ENCODE results near the gene TRRAP.

TRRAP gene

DNA sequence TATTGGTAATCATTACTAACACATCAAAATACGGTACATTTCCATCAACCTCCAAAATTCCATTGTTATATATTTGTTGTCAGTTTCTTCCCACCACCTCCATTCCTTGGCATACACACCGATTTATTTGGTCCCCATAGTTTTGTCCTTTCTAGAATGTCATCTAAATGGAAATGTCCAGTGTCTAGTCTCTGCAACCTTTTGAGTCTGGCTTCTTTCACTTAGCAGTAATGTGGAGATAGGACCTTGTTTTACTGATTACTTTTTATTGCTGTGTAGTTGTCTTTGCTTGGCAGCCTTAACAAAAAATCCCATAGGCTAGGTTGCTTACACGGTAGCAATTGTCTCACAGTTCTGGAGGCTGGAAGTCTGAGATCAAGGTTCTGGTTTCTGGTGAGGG lies 22.5 kb downstream of the TRRAP start:
- CTCF ChIA-PET = no interaction called here
- Mint-ChIP-seq H3K27ac (peak overlapping the region; percentile 31), H3K4me1 (no peaks in the 10 kb centered on the region)

GRCh38 chr7:98902523-98902922 lies 24.2 kb downstream of the TRRAP start:
- Mint-ChIP-seq H3K36me3 (peaks cover 62% of the 10 kb centered on the region), H3K4me3 (no peak overlapping the region), H3K27ac (no peak overlapping the region), H3K4me1 (no peaks in the 10 kb centered on the region), H3K27me3 (no peaks in the 10 kb centered on the region), H3K9me3 (no peaks in the 10 kb centered on the region)
- no peak for DNase-seq
- CTCF ChIA-PET = interaction anchor here (0.9 kb wide), 1 partner anchor 10 kb away, joined by 4 read pairs; no protein-coding TSS in a partner anchor

More for the DNA sequence above, 22.5 kb downstream of the TRRAP start:
- peaks cover 66% of the 10 kb centered on the region for H3K36me3 Mint-ChIP-seq
- H3K27me3 Mint-ChIP-seq = no peaks in the 10 kb centered on the region
- no peak for DNase-seq
- H3K4me3 Mint-ChIP-seq = no peak overlapping the region
- H3K9me3 Mint-ChIP-seq = no peaks in the 10 kb centered on the region

GRCh38 chr7:98903246-98903645 lies 24.9 kb downstream of the TRRAP start:
- H3K27me3 Mint-ChIP-seq = no peaks in the 10 kb centered on the region
- H3K4me3 Mint-ChIP-seq = no peak overlapping the region
- peaks cover 66% of the 10 kb centered on the region for H3K36me3 Mint-ChIP-seq
- DNase-seq = no peak
- H3K27ac Mint-ChIP-seq = no peak overlapping the region
- no peaks in the 10 kb centered on the region for H3K9me3 Mint-ChIP-seq
- H3K4me1 Mint-ChIP-seq = no peaks in the 10 kb centered on the region
- CTCF ChIA-PET = interaction anchor here (0.9 kb wide), 1 partner anchor 9 kb away, joined by 4 read pairs; no protein-coding TSS in a partner anchor

DNA sequence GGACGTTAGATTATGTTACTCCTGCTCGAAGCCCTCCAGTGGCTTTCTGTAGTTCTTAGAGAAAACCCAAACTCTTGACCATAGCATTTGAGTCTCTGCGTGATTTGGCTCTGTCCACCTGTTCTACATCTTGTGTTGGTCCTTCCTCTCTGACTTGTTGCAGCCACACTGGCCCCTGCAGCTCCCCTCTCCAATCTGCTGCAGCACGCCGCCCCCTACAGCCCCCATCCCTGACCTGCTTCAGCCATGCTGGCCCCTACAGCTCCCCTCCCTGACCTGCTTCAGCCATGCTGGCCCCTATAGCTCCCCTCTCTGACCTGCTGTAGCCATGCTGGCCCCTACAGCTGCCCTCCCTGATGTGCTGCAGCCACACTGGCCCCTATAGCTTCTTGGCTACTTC lies 29.2 kb downstream of the TRRAP start:
- Mint-ChIP-seq H3K9me3 (no peaks in the 10 kb centered on the region), H3K36me3 (peaks cover 59% of the 10 kb centered on the region), H3K4me3 (no peak overlapping the region), H3K27me3 (no peaks in the 10 kb centered on the region), H3K27ac (no peak overlapping the region), H3K4me1 (no peaks in the 10 kb centered on the region)
- DNase-seq = no peak
- CTCF ChIA-PET = no interaction called here

DNA sequence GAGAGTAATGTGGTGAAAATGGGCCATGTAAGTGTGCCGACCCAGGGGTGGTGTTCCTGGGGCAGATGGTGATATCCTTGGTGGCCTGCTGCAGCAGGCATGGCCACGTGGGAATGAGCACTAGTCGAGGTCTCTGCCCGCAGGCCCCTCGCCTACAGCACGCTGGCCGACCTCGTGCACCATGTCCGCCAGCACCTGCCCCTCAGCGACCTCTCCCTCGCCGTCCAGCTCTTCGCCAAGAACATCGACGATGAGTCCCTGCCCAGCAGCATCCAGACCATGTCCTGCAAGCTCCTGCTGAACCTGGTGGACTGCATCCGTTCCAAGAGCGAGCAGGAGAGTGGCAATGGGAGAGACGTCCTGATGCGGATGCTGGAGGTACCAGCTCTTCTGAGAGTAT lies 30.3 kb downstream of the TRRAP start:
- Mint-ChIP-seq H3K9me3 (no peaks in the 10 kb centered on the region), H3K27ac (no peak overlapping the region), H3K36me3 (peaks cover 63% of the 10 kb centered on the region), H3K4me3 (no peak overlapping the region), H3K27me3 (no peaks in the 10 kb centered on the region), H3K4me1 (no peaks in the 10 kb centered on the region)
- no peak for DNase-seq
- CTCF ChIA-PET = interaction anchor here (0.7 to 0.8 kb wide), 2 partner anchors 29 to 31 kb away, joined by 3 to 4 read pairs; no protein-coding TSS in a partner anchor

DNA sequence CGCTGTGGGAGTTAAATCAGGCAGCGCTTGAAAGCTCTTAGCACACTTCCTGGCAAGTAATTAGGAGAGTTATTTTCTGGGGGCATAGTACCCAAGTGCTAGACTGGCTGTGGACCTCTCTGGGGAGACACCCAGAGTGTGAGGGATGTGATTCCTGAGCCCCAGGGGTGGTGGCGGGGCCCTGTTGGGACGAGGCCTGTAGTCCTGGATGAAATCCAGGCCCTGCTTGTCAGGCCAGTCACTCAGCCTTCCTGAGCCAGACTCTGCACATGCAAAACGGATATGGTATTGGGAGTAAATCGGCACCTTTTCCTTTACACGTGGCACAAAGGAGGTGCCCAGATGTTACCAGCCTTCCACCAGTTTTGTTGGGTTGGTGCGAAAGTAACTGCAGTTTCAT lies 31.2 kb downstream of the TRRAP start:
- DNase-seq = no peak
- no peak overlapping the region for H3K4me3 Mint-ChIP-seq
- no peaks in the 10 kb centered on the region for H3K9me3 Mint-ChIP-seq
- H3K36me3 Mint-ChIP-seq = peaks cover 60% of the 10 kb centered on the region
- no peaks in the 10 kb centered on the region for H3K4me1 Mint-ChIP-seq
- no peaks in the 10 kb centered on the region for H3K27me3 Mint-ChIP-seq
- CTCF ChIA-PET = no interaction called here
- no peak overlapping the region for H3K27ac Mint-ChIP-seq

GRCh38 chr7:98910427-98910826 lies 32.1 kb downstream of the TRRAP start:
- no peaks in the 10 kb centered on the region for H3K4me1 Mint-ChIP-seq
- no peaks in the 10 kb centered on the region for H3K27me3 Mint-ChIP-seq
- CTCF ChIA-PET = interaction anchor here (0.5 to 1.2 kb wide), 3 partner anchors 18 to 1221 kb away, joined by 3 read pairs; partner anchors contain the start of gene TRRAP
- peaks cover 51% of the 10 kb centered on the region for H3K36me3 Mint-ChIP-seq
- H3K9me3 Mint-ChIP-seq = no peaks in the 10 kb centered on the region
- DNase-seq = no peak
- H3K4me3 Mint-ChIP-seq = no peak overlapping the region
- no peak overlapping the region for H3K27ac Mint-ChIP-seq

- CTCF ChIA-PET = interaction anchor here (1.2 kb wide), 2 partner anchors 9 to 33 kb away, joined by 3 to 4 read pairs; partner anchors contain the start of gene TRRAP
- no peaks in the 10 kb centered on the region for H3K9me3 Mint-ChIP-seq
- peaks cover 54% of the 10 kb centered on the region for H3K36me3 Mint-ChIP-seq
- H3K27ac Mint-ChIP-seq = no peak overlapping the region
- H3K4me1 Mint-ChIP-seq = no peaks in the 10 kb centered on the region
- DNase-seq = no peak
- no peak overlapping the region for H3K4me3 Mint-ChIP-seq
- H3K27me3 Mint-ChIP-seq = no peaks in the 10 kb centered on the region
Measured at GRCh38 chr7:98911916-98912315, 33.6 kb downstream of the TRRAP start.

DNA sequence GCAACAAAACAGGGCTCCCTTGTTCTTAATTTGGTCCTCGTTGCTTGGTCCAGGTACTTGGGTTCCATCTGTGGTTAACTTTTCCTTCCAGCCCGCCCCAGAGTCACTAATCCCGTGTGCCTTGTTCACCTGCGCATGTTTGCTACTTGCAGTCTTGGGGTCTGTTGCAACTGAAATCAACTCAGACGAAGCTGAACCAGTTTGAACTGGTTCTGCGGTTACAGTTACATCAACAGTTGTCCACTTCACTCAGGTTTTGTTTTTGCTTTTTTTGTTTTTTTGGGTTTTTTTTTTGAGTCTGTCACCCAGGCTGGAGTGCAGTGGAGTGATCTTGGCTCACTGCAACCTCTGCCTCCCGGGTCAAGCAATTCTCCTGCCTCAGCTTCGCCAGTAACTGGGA lies 34.7 kb downstream of the TRRAP start:
- no peak for DNase-seq
- no peak overlapping the region for H3K27ac Mint-ChIP-seq
- CTCF ChIA-PET = interaction anchor here (0.9 to 1.2 kb wide), 2 partner anchors 10 to 37 kb away, joined by 3 to 4 read pairs; no protein-coding TSS in a partner anchor
- H3K4me3 Mint-ChIP-seq = no peak overlapping the region
- H3K9me3 Mint-ChIP-seq = no peaks in the 10 kb centered on the region
- H3K36me3 Mint-ChIP-seq = peaks cover 55% of the 10 kb centered on the region
- no peaks in the 10 kb centered on the region for H3K4me1 Mint-ChIP-seq
- H3K27me3 Mint-ChIP-seq = no peaks in the 10 kb centered on the region

DNA sequence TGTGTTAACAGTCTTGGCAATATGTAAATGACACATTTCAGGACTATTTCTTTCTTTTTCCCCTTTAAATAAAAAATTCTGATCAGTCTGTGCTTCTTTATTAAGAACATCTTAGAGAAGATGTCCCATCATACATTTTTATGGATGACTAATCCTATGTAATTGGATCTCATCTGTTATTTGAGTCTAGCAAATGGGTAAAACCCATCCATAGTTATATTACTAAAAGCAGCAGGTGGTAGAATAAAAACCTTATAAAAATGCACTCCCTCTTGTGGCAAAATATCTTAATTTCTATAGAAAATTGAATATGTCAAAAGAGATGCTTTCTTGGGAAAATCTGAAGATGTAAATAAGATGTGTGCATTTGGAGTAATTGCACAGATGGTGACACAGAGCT lies 35.3 kb downstream of the TRRAP start:
- H3K4me3 Mint-ChIP-seq = no peak overlapping the region
- H3K36me3 Mint-ChIP-seq = peaks cover 54% of the 10 kb centered on the region
- no peak for DNase-seq
- CTCF ChIA-PET = interaction anchor here (0.9 kb wide), 1 partner anchor 36 kb away, joined by 3 read pairs; no protein-coding TSS in a partner anchor
- no peaks in the 10 kb centered on the region for H3K9me3 Mint-ChIP-seq
- H3K27ac Mint-ChIP-seq = peak overlapping the region; percentile 33
- H3K27me3 Mint-ChIP-seq = no peaks in the 10 kb centered on the region
- no peaks in the 10 kb centered on the region for H3K4me1 Mint-ChIP-seq

DNA sequence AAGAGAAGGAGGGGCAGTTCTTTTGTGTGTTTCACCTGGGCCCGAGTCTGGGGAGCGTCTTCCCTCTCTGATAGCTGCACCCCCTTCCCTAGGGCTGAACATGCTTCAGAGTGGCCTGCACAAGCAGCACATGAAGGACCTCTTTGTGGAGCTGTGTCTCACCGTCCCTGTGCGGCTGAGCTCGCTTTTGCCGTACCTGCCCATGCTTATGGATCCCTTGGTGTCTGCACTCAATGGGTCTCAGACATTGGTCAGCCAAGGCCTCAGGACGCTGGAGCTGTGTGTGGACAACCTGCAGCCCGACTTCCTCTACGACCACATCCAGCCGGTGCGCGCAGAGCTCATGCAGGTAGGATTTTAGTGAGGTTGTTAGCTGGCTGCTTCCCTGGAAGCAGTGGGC lies 39.0 kb downstream of the TRRAP start:
- no peak overlapping the region for H3K27ac Mint-ChIP-seq

DNA sequence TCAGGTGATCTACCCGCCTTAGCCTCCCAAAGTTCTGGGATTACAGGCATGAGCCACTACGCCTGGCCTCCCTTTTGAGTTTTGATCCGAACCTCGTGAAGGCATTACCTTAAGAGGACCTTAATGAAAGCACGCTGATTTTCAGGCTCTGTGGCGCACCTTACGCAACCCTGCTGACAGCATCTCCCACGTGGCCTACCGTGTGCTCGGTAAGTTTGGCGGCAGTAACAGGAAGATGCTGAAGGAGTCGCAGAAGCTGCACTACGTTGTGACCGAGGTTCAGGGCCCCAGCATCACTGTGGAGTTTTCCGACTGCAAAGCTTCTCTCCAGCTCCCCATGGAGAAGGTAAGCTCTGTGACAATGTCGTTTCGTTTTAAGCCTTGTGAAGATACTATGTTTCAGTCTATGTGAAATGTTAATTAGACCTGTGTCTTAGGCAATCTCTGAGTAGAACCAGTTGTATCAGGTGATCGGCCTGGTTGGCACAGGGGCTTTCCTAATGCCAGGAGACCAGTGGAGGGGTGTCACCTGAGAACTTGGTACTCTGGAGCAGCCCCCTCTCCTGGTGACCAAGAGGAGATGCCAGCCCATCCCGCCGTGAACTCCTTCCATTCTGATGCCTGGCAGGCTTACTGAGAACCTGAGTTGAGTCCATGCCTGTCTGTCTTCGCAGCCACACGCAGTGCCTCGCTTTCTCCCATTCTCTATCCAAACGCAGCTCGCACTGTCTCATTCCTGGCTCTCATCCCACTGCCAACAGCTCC lies 43.5 kb downstream of the TRRAP start:
- no peak for DNase-seq
- Mint-ChIP-seq H3K4me3 (no peak overlapping the region), H3K36me3 (peaks cover 61% of the 10 kb centered on the region), H3K9me3 (no peaks in the 10 kb centered on the region), H3K27me3 (no peaks in the 10 kb centered on the region), H3K4me1 (no peaks in the 10 kb centered on the region), H3K27ac (no peak overlapping the region)
- CTCF ChIA-PET = no interaction called here

More for the DNA sequence above, 39.0 kb downstream of the TRRAP start:
- Mint-ChIP-seq H3K4me1 (no peaks in the 10 kb centered on the region), H3K36me3 (peaks cover 55% of the 10 kb centered on the region), H3K27me3 (no peaks in the 10 kb centered on the region), H3K9me3 (no peaks in the 10 kb centered on the region), H3K4me3 (no peak overlapping the region)
- CTCF ChIA-PET = no interaction called here
- no peak for DNase-seq

- DNase-seq = no peak
- no peaks in the 10 kb centered on the region for H3K27me3 Mint-ChIP-seq
- H3K36me3 Mint-ChIP-seq = peaks cover 61% of the 10 kb centered on the region
- H3K4me1 Mint-ChIP-seq = no peaks in the 10 kb centered on the region
- H3K4me3 Mint-ChIP-seq = no peak overlapping the region
- no peak overlapping the region for H3K27ac Mint-ChIP-seq
- no peaks in the 10 kb centered on the region for H3K9me3 Mint-ChIP-seq
- CTCF ChIA-PET = no interaction called here
Measured at GRCh38 chr7:98922392-98923187, 44.3 kb downstream of the TRRAP start.

DNA sequence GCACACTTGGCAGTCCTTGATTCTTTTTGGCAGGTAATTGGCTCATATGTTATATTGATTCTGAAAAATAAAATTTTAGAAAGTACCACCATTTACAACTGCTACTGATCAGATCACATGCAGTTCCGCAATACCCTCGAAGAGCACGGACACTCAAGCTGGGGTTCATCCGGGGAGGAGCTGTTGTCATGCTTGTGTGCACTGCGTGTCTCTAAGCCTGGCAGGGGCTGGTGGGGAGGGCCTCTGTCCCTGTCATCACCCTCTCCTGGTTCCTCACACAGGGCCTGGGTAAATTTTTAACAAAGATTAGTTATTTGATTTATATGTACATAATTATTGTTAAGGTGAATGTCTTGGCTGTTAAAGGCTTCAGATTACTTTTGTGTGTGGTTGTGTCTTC lies 45.2 kb downstream of the TRRAP start:
- Mint-ChIP-seq H3K36me3 (peaks cover 66% of the 10 kb centered on the region), H3K27me3 (no peaks in the 10 kb centered on the region), H3K9me3 (no peaks in the 10 kb centered on the region), H3K27ac (no peak overlapping the region), H3K4me1 (no peaks in the 10 kb centered on the region), H3K4me3 (no peak overlapping the region)
- CTCF ChIA-PET = no interaction called here
- DNase-seq = no peak

All from activated naive CD4-positive, alpha-beta T cell treated with anti-CD3 and anti-CD28 coated beads, Interleukin-2, amount 10 ng/mL, durations not matched to agents 7 days and 5 days (primary cell).